ENCODE measurements around the gene NRCAM.

The NRCAM gene

DNA sequence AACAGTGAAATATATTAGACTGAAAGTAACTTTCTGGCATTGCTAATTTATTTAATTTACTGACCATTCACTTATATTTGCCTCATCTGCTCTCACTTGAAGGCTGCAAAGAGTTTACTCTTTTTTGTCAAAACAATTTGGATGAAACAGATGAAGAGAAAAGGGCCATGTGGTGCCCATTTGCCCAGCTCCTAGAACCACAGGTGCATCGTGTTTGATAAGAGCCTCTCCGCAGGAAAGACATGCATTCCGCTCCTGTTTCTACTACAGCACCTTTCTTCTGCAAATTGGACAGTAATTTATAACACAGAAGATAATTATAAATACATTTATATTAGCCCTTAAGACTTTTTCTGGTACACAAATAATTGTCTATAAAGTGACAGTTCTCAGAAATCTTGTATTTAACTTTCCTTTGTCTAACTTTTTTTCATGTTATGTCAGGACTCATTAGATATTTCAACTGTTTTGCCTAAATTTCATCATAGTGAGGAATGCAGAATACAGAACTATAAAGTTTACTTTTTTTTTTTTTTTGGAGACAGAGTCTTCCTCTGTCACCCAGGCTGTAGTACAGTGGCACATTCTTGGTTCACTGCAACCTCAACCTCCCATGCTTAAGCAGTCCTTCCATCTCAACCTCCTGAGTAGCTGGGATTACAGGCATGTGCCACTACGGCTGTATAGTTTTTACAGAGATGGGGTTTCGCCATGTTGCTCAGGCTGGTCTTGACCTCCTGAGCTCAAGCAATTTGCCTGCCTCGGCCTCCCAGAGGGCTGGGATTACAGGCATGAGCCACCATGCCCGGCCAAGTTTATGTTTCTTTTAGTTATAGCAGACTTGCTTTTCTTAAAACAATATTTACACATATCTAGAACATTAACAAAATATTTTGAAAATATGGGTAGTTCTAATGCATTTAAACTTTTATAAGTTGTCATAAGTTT is 326.9 kb downstream of the NRCAM start:
- no peak for DNase-seq (ENCODE audit: low read depth in 3 of 3)

DNA sequence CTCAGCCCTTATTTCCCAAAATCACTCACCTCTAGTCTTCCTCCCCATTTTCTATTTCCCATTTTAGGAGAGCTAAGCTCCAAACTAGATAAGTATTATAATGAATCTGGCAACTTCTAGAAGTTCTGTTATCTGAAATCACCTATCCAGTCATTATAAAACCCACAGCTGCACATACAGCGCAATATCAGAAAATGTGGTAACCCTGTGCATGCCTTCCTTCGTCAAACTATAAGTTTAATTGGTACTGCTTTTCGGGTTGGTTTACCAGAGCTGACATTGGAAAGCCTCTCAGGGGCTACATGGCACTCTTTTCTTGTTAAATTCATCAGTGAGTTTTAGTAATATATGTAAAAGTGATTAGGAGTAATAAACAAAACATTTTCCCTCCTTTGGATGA is 327.7 kb downstream of the NRCAM start:
- no peak for DNase-seq (ENCODE audit: low read depth in 3 of 3)

DNA sequence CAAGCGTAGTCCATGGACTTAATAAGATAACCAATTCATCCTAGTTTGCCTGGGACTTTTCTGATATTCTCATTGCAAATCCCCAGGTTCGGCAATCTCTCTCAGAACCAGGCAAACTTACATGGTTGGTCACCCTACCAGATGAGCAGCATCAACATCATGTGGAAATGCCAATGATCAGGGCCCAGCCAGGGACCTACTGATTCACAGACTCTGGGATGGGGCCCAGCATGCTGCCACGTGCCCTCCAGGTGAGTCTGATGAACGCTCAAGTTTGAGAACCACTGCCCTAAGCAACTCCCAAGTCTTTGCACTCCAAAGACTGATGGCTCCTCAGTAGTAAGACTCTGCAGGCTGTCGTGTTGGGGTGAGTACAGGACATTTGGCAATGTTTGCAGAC is 328.8 kb downstream of the NRCAM start:
- no peak for DNase-seq (ENCODE audit: low read depth in 3 of 3)

DNA sequence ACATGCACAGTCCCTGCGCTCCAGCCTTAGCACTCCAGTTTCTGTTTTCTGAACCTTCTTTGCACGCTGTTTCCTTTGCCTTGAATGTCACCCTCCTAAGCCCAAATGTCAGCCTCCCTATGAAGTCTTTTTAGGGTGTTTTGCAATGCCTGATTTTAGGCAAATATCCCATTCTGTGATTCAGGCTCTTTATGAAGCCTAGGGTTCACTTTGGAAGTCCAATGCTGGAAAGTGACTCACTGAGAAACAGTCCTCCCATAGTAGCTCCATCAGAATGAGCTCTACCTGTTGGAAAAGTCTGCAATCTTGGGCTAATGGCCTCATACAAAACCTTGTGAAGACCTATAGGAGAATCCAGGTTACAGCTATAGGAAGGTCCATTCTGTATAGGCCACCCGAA is 331.4 kb downstream of the NRCAM start:
- DNase-seq (ENCODE audit: low read depth in 3 of 3): no peak

DNA sequence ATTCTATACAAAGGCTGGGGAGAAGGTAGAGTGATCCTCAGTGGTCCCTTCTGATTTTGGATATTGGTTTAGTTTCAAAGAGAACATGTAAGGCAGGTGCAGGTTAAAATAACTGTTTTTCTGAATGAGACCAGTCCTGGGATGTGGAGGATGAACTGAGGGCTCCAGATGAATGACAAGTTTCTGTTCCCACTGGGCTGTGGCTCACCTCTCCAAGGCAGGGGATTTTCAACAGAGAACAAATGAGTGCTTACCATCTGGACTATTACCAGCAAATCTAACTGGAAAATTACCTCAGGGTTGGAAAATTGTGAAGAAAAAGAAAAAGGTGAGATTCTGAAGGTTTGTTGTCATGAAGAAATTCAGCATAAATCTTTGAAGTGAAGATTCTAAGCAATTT is 334.1 kb downstream of the NRCAM start:
- no peak for DNase-seq (ENCODE audit: low read depth in 3 of 3)

DNA sequence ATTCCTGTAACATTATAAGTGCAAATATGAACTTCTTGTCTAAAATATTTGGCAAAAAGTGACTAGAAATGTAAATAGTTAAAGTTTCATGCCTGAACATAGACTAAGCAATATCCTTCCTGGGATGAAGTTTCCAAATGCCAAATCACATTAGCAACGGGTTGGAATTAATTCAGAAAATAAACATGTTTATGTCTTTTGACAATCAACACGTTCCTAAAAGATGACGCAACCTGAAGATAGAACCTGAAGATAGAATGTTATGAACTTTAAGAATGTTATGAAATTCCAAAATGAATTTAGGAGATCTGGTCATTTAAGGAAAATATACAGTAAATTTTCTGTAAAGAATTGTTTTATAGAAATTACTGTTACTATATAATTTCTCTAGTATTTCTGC is 335.3 kb downstream of the NRCAM start:
- no peak for DNase-seq (ENCODE audit: low read depth in 3 of 3)

DNA sequence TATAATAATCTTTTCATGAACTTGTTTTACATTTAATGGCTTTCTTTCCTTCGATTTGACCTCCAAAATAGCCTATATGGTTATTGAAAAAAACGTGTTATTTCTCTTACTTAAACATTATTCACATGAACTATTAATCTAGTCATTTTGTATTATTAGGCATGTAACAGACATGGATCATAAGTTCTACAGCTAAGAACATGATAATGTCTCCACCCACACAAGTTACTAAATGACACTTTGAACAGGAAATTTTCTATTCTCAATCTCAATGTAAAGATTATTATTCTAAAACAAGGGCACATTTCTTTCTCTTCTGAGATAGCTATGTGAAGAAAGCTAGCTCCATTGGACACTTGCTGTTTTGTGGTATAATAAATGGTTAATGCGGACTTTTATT is 336.0 kb downstream of the NRCAM start:
- DNase-seq (ENCODE audit: low read depth in 3 of 3): no peak

DNA sequence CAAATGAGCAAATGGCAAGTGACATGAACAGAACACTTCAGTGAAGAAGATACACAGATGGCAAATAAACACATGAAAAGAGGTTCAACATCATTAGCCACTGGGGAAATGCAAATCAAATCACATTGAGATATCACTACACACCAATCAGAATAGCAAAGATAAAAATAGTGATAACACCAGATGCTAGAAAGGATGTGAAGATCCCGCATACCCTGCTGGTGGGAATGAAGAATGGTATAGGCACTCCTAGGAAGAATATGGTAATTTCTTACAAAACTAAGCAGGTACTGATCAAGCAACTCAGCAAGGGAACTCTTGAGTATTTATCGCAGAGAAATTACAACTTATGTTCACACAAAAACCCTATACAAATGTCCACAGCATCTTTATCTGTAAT is 337.3 kb downstream of the NRCAM start:
- DNase-seq (ENCODE audit: low read depth in 3 of 3): no peak

DNA sequence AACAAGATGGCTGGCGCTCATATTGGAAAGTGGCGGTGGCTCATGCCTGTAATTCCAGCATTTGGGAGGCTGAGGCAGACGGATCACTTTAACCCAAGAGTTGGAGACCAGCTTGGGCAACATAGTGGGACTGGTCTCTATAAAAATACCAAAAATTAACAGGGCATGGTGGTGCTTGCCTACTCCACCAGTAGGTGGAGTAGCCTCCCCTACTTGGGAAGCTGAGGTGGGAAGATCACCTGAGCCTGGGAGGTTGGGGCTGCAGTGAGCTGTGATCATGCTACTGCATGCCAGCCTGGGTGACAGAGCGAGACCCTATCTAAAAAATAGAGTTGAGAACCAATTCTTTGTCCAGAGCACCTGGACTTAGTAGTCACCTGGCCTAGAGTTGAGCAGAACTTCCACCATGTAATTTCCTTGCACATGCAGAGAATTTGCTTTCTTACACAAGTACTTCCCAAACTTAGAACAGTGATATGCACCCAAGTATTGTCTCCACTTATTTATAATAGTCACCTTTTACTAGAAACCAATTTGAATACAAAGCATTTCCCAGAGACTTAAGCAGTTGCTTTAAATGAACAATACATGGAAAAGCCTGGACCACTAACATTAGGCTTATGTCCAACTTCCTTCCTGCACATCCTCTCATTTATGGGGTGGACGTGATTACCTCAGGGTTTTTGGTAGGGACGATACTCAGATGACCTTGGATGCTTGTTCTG is 342.0 kb downstream of the NRCAM start:
- no peak for DNase-seq (ENCODE audit: low read depth in 3 of 3)

DNA sequence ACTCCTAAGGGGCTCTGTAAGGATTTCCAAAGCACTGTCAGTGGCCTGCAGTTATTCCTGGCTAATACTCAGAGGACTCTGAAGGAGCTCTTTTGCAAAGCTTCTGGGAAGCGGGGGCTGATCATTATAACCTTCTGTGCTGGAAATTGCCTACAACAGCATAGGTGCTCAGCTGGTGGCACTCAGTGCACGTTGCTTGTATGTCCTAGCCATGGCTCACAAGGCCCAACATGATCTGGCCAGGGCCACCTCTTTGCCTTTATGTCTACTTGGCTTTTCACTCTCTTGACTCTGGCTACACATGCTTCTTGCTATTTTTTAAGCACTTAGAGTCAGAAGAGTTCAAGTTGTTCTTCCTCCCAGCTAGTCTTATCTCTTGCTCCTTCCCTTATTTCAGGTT is 343.6 kb downstream of the NRCAM start:
- DNase-seq (ENCODE audit: low read depth in 3 of 3): no peak

DNA sequence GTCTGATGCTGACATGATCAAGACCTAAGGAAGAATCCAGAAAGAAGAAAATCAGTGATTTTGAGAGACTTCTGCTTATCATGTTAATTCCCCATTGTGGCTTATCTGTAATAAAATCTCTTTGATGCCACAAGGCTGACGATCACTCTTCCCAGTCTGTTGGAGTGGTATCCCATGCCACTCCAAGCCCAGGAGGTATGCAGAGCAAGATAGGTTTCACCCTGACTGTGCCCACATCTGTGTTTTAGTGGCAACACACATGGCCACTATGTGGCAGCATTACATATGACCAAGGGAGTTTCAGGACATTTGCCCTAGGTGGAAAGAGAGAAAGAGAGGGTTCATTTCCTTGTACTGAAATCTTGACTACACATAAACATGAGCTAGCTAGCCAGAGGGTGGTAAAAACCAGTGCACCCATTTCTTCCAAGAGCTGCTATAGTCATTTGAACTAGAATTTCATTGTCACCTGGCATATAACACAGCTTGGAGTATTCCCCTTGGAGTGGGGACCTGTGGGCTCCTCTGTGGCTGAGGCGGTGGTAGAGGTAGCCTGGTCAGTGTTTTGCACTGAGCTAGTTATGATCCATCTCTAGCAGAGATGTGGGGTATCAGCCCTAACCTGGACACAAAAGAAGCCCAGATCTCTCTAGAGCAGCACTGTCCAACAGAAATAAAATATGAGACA is 346.9 kb downstream of the NRCAM start:
- no peak for DNase-seq (ENCODE audit: low read depth in 3 of 3)

DNA sequence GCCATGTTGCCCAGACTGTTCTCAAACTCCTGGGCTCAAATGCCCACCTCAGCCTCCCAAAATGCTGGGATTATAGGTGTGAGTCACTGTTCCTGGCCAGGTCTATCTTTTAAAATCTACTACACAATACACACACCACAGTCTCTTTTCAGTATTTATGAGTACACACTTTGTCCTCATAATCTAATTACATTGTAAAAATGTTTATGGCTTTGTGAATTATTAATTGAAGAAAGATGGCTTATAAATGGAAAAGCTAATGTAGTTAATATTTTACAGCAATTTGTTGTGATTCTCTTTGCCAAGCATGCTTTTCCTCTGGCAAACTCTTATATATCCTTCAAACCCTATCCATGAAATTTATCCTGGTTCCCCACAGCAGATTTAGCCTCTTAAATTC is 348.1 kb downstream of the NRCAM start:
- no peak for DNase-seq (ENCODE audit: low read depth in 3 of 3)

DNA sequence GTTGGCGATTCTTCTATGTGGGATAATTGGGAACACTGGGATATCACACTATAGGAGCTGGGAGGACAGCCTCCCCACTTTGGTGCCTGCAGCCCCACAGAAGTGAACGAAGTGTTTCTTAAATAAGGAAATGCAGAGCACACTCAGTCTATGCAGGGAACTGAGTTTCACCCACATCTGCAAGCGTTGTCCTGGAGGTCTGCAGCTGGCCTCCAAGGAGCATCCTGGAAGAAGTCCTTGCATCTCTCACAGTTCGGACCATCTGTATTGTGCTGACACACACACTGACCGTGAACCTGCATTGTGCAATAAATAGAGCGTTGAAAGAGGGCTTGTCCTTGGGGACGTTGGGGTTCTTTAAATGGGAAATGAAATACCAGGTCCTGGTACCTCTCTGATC is 351.9 kb downstream of the NRCAM start:
- no peak for DNase-seq (ENCODE audit: low read depth in 3 of 3)

DNA sequence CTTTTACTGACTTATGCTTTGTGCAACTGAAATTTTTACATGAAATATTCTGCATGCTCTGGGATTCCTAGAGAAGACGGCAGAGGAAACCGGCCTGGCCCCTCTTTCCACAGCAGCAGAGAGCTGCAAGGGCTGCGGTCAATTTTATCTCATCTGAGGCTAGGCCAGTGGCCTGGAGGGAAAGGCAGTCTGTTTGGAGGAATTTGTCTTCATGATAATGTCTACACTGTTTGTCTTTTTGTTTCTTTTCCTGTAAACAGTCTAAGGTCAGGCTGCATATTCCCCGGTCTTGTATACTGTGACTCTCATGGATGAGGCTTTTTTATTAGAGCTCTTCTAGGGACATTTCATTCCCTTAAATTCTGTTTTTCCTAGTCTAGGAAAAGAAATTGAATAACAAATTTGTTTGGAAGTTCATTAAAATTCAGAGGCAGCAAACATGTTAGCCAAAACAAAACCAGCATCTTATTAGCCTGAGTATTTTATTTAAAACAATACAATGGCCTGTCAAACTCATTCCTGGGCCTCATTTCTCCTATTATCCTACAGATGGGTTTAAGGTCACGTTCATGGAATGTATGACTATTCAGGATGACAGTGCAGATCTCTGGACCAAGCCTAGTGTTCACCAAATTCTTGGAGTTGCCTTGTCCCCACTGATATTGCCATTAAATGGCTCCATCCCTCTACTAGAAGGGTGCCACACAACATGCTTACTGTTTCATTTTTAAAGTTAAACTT is 352.5 kb downstream of the NRCAM start:
- no peak for DNase-seq (ENCODE audit: low read depth in 3 of 3)

DNA sequence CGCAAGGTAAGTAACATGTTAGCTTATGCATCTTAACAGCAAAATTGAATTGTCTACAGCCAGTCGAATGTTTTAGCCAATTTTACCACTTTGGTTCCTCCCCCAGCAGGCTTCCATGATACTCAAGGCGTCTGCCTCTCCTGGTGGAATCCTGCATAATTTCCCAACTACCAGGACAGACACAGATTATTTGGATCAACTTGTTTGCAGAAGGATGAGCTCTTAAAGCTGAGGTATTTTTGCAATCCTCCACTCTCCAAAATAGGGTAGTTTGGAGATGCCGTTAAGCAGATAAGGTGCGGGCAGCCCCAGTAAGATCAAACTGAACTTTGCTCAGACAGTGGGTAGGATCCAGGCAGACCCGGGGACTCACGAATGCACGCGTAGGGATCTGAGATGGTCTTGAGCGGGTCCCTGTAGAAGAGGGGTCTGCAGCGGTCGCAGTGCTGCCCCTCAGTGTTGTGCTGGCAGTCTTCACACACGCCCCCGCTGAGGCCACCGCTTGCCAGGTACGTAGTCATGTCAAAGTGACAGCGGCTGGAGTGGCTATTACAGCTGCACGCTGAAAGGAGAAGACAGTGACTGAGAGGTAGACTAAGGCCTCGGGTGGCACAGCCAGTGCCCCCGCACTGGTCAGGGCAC is 353.4 kb downstream of the NRCAM start:
- DNase-seq (ENCODE audit: low read depth in 3 of 3): no peak

DNA sequence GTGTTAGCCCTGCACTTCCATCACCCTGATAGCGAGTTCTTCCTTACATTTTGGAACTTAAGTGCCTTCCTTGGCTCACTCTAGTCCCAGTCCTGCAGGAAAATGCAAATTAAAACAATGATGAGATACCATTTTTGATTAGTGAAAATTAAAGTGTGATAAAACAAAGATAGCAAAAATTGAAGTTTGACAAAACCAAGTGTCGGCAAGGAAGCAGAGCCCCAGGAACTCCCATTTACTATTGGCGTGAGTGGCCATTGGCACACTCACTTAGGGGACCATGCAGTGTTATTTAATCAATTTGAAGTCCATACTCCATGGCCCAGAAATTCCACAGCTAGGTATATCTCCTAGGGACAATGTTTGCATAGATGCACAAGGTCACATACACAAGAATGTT is 354.5 kb downstream of the NRCAM start:
- no peak for DNase-seq (ENCODE audit: low read depth in 3 of 3)

DNA sequence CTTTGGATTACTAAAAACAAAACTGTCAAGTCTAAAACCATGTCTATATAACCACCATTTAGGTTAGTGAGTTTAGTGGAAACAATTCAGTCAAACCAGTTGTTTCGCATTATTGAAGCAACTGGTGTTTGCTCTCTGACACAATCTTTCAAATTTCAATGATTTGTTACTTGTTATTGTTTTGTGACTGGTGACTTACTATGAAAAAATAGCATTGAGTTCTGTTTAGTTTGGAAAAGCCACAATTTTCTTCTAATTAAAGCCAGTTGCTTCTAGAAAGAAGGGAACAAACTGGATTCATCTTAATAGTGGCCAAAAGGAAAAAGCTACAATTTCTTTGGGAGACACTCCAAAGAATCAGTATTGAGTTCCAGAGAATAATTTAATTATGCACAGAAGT is 356.5 kb downstream of the NRCAM start:
- DNase-seq (ENCODE audit: low read depth in 3 of 3): no peak

DNA sequence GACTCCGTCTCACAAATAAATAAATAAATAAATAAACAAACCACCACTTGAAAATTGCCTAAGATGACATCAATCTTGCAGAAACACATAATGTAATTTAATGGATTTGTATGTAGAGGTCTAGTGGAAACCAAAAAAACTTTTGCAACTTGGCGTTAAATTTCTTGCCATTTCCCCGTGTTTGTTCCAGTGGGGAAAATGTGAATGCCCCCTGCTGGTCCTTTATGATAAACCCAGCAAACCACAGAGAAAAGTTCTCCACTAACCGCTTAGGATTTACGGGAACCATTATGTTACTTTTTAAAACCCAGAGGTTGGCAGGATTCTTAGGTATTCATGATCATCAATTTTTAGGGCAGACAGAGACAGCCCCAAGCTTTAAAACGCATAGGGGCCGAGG is 358.5 kb downstream of the NRCAM start:
- no peak for DNase-seq (ENCODE audit: low read depth in 3 of 3)

Measured in stimulated activated CD4-positive, alpha-beta T cell treated with anti-CD3 and anti-CD28 coated beads, TNF-alpha, amount 100 ng/mL, for 24 hours (primary cell).